ENCODE data around the gene RFT1.

DNA sequence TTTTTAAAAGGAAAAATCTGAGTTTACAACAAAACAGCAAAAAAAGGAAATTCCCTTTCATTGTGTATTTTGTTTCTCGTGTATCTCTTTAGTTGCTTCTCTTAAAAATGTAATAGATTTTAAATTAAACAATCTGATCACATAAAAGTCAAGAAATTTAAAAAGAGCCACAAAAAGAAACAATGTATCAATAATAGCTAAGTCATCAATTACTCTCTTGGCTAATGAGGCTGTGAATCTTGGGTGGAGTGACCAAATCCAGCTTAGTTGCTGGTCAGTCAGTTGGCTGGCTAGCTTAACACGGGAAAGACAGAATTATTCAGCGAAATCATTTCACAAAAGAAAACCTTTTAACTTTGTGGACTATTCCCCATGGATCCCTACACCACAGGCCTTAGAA, 87.6 kb downstream of the RFT1 start:
- TF ChIP-seq FOXM1 (IDR thresholded peaks at IDR 0.05; ENCODE audit: borderline replicate concordance), result no peak
- no peak for TF ChIP-seq ZNF384 (IDR thresholded peaks at IDR 0.05)
- TF ChIP-seq HDGF (IDR thresholded peaks at IDR 0.05; ENCODE audit: borderline replicate concordance), result no peak
- TF ChIP-seq FOXA1 (IDR thresholded peaks at IDR 0.05), result no peak
- TF ChIP-seq FOXK2 (IDR thresholded peaks at IDR 0.05), result no peak
- no peak for TF ChIP-seq SP1 (IDR thresholded peaks at IDR 0.05)
- TF ChIP-seq LEF1 (IDR thresholded peaks at IDR 0.05; ENCODE audit: borderline replicate concordance), result no peak
- TF ChIP-seq CTBP1 (IDR thresholded peaks at IDR 0.05; ENCODE audit: borderline replicate concordance), result no peak
